ENCODE data around the gene RNF113B.

Gene RNF113B

DNA sequence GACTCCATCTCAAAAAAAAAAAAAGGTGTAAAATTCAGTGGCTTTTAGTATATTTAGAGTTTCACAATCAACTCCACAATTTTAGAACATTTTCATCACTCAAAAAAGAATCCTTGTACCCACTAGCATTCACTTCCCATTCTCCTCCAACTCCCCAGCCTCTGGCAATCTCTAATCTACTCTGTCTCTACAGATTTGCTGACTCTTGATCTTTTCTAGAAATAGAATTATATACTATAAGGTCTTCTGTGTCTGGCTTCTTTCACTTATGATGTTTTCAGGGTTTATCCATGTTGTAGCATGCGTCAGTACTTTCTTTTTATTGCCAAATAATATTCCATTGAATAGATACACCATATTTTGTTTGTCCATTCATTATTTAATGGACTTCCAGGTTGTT is 42.2 kb downstream of the RNF113B start:
- DNase-seq, result no peak

DNA sequence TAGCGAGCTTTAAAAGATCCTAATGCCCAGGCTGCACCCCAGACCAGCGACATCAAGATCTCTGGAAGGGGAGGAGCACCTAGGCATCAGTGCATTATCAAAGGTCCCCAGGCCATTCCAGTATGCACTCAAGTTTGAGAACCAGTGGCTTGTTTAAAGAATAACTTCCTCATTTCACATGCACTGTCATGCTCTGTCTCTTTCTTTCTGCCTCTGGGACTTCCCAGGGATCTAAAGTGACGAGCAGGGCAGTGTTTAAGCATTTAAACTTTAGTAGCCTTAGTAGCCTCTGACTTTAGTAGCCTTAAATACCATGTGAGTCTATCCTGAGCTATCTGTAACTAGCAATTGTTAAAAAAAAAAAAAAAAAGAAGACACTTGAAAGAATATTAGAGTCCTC is 43.1 kb downstream of the RNF113B start:
- DNase-seq, result no peak

DNA sequence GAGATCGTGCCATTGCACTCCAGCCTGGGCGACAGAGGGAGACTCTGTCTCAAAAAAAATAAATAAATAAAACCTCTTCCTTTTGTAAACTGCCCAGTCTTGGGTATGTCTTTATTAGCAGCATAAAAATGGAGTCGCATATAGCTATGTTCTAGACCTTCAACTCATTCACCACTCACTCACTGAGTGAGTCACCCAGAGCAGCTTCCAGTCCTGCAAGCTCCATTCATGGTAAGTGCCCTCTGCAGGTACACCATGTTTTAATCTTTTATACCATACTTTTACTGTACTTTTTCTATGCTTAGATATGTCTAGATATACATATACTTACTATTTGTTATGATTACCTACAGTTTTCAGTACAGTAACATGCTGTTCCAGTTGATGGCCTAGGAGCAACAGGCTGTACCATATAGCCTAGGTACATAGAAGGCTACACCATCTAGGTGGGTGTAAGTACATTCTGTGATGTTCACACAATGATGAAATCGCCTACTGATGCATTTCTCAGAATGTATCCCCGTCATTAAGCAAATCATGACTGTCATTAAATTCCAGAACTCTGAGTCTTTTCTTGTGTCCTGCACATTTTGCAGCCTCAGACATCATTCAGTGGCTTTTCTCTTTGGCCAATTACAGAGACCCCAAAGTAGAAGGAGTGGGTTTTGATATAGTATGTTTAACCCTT is 47.9 kb downstream of the RNF113B start:
- peak; percentile 72 for DNase-seq
